Thyroid gland (tissue), 4 donors: ENCODE results near the gene CTXND1.

Source experiments
- CTCF ChIP-seq, 6 experiments: fragments of 200-600 bp in 3 of 6; fragments of 450-650 bp in 3 of 6; sonication (generic) in 3 of 6; IDR thresholded peaks; one replicate each; pipeline ENCODE4 v1.5.1; 2016 to 2019; ENCODE audit warnings: antibody characterized with exemption in 6 of 6, mild to moderate bottlenecking in 2 of 6, inconsistent platforms in 1 of 6, moderate library complexity in 1 of 6
- POLR2A ChIP-seq, 2 donors: fragments of 450-650 bp; IDR thresholded peaks; one replicate each; pipeline ENCODE4 v1.6.1; 2017; ENCODE audit warnings: antibody characterized with exemption in 2 of 2, mild to moderate bottlenecking in 2 of 2, moderate library complexity in 1 of 2

DNA sequence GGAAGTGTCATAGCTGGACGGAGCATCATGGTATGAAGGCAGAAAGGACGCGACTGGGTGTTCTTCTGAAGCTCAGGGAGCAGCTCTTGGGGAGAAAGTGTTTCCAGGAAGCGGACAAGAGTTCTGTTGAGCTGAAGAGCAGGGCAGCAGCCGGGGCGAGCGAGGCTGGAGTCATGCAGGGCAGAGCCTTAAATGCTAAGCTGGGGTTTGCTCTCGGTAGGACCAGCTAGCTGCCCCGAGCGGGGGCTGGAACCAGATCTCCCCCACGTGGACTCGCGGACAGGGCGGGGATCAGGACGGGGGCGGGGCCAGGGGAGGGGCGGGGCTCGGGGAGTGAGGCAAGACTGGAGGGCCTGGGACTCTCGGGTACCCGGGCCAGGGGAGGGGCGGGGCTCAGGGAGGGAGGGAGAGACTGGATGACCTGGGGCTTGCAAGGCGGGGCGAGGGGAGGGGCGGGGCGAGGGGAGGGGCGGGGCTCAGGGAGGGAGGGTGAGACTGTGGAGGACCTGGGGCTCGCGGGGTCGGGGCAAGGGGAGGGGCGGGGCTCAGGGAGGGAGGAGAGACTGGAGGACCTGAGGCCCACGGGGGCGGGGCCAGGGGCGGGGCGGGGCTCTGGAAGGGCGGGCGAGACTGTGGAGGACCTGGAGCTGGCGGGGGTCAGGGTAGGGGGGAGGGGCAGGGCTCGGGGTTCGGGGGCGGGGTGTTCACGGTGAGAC, 99.7 kb downstream of the CTXND1 start:
- no peak for TF ChIP-seq CTCF (IDR thresholded peaks at IDR 0.05)
- TF ChIP-seq POLR2A (IDR thresholded peaks at IDR 0.05), result peak in 1 of 2 donors; percentile 55
